DMS53 treated with DMSO at 0.1 percent for 48 hours (cell line): ENCODE results near the gene DENND1A.

ENCODE experiments used
- DNase-seq: peaks from one replicate; lab custom pipeline; 2025; ENCODE audit not compliant: unreplicated experiment; lab: John Stamatoyannopoulos, UW

The DENND1A gene

DNA sequence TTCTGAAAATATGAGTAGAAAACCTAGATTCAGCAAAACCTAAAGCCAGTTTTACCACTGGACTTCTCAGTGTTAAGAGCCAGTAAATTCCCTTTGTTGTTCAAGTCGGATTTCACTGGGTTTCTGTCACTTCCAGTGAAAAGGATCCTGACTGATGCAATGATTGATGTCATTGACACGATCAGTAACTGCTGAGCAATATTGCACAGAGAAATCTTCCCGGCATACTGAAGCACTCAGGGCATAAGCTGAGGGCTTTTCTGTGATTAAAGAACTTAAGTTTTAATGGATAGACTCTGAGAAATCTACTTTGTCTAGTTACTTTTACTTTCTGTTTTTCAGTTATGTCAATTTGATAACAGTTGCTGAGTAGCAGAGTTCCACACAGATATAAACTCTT, 61.9 kb downstream of the DENND1A start:
- no peak for DNase-seq

DNA sequence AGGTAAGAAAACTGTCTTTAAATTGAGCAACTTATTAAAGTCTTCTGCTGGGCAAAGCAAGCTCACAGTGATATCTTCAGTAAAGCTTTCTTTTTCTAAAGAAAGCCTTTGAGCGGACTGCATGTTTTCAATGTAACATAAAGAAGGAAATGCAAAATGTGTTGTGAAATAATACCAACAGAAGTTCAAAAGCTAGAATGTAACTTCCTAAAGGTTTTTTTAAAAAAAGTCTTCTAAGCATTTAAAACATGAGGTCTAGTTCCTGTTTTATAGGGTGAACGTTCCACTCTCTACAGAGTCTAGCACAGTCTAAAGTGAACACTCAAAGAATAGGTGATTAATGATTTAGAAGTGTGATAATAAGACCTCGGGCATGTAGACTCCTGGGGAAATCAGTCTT, 62.9 kb downstream of the DENND1A start:
- no peak for DNase-seq

GRCh38 chr9:123866497-123866896, 63.4 kb downstream of the DENND1A start:
- DNase-seq, result no peak

GRCh38 chr9:123865226-123866000, 64.5 kb downstream of the DENND1A start:
- no peak for DNase-seq

DNA sequence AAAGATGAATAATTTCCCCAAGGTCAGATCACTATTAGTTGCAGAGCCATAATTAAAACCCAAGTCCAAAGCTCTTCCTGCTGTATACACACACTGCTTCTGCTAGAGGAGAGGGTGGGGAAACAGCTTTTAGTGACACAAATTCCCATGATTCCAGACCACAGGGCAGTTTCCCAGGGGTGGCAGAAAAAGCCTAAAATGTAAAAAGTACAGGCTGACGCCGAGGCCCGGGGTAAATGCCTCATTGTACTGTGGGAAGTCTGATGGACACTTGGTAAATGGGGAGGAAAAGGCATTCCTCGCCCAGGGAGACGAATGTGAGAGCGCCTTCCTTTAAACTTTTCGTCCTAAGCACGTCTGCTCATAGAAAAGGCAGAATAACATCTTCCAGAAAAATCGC, 65.7 kb downstream of the DENND1A start:
- no peak for DNase-seq

DNA sequence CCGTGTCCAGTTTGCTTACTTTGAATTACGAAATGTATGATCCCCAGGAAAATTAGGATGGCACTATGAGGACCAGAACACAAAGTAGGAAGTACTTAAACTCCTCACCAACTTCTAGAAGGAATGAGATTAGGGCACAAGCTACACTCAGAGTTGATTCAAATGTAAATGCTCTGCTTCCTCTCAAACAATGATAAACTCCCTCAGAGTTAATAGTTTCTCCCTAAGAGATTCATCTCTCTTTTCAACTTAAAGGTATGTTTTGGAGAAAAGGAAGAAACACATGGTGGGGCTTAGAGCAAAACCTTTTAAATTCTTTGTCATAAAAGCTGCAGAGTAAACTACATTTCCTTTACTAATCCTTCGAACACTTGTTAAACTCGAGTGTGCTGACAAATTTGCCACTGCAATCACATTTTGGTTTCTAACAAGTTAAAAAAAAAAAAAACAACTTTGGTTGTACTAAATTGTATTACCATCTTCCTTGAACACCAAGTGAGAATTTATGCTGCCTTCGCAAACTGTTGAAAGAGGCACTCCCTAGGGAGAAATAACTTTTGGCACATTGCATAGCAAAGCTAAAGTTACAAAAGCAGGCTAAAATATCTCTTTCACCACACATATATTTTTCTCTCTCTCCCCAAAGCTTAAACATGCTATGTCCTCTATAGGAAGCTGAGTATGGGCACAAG, 66.6 kb downstream of the DENND1A start:
- DNase-seq, result no peak

DNA sequence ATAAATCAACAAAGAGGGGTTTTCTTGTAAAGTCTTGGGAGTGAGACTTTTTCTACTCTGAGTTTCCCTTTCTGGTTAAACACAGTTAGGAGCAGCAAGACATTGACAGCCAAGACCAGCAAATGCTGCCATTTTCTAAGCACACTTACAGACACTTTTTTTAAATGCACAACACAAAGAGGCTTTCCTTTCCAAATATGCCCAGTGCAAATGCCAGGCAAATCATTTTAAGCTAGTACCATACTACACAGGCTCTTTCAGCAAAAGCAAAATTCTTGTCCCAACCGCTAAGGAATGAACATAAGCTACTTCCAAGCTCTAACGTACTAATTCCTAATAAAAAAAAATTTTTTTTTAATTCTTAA, 68.2 kb downstream of the DENND1A start:
- no peak for DNase-seq

GRCh38 chr9:123861086-123861755, 68.7 kb downstream of the DENND1A start:
- DNase-seq, result no peak

- DNase-seq, result no peak
Observed at GRCh38 chr9:123860603-123861002, 69.3 kb downstream of the DENND1A start.

DNA sequence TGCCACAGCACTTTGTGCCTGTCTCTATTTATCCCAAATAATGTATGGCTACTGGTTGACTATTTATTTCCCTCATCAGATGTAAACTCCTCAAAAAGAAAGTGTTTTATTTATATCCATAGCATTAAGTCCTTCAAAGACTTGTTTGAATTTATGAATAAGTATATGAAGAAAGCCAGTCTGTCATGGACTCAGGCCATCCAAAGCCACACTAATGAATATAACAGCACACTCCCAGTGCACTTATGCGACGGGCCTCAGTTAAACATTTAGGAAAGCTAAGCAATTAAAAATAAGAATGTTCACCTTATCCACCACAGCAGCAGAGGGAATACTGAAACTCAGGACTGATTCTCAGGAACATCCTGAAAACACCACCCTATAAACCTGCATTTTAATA, 77.5 kb downstream of the DENND1A start:
- no peak for DNase-seq

DNA sequence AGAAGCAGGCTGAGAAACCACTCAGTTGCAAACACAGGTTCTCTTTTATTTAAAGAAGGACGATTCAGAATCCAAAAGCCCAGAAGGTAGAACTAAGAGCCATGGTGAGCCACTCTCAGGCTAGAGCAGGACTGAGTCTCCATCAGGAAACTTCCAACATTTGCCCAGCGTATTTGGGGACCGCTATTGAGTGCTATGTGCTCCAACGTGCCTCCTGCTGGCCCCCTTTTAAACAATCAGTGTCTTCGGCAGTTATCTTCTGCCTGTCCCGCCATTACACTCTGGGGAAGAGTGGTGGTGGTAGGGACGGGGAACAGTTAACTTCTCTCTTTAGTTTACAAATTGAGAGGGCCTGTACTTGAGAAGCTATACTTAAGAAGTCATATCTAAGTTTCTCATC, 78.1 kb downstream of the DENND1A start:
- no peak for DNase-seq

- DNase-seq, result no peak
Observed at GRCh38 chr9:123848447-123849085, 81.4 kb downstream of the DENND1A start.

- DNase-seq, result no peak
Observed at GRCh38 chr9:123846966-123847365, 83.0 kb downstream of the DENND1A start.

- no peak for DNase-seq
Observed at GRCh38 chr9:123843703-123844102, 86.2 kb downstream of the DENND1A start.

DNA sequence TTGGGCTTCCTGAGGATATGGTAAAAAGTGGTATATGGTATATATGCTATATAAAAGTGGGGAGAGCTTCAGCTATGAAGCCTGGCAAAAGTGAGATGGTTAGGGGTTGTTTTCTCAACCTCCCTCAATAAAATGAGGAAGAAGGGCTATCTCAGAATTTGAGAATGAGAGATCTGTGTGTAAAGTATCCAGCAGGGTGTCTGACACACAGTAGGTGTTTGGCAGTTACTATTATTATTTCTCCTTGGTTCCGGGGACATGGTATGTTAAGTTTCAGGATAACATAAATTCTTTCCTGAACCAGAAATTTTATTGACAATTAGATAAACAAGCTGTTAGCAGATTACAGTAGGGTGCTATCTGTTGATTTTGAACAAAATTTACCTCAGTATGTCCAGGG, 94.1 kb downstream of the DENND1A start:
- DNase-seq, result no peak

DNA sequence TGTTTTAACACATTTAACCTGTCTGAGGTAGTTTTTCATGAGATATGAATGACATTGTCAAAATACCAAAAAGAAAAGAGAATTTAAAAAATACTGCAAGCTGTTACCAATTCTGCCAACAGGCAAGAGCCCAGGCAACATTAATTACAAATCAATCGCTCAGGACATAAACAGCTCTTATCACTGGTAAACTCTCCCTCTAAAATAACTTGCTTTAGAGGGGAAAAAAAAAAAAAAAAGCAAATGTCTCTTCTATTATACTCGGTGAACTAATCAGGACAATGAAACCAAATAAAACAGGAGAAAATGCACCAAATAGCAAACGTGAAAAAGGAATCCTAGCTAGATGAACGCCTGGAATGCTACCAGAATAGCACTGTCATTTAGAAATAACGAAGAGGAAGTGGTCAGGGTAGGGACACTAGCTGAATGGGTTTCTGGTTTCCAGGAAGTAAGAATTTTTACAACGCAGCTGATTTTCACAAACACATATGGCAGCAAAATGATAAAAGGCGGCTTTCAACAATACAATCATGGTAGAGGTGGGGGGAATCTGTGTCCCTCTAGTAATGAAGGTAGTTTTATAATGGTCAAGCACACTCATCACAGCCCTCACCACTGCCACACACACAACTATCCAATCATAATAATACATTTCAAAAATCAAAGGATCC, 94.9 kb downstream of the DENND1A start:
- no peak for DNase-seq

- no peak for DNase-seq
Observed at GRCh38 chr9:123834218-123834888, 95.6 kb downstream of the DENND1A start.

- DNase-seq, result no peak
Observed at GRCh38 chr9:123832858-123833650, 96.9 kb downstream of the DENND1A start.

DNA sequence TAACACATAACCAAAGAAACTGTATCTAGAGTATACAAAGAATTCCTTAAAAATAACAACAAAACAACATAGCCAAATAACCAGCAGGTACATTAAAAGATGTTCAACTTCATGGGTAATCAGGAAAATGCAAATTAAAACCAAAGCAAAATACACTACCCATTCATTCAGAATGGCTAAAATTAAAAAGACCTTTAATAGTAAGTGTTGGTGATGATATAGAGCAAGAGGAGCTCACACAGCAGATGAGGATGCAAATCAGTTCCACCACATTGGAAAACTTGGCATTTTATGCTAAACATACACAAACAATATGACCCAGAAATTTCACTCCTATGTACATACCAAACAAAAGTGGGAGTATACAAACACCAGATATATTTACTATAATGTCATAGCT, 97.8 kb downstream of the DENND1A start:
- no peak for DNase-seq

GRCh38 chr9:123828449-123828848, 101.5 kb downstream of the DENND1A start:
- no peak for DNase-seq
